ENCODE data around the gene ITFG2. TPM values are rescaled to one million over a fixed set of nuclear protein-coding genes. Genes with fewer than 3 reads are reported as not detected.
"Not testable (repeated sequence)": the region's sequence is repeated elsewhere in the genome, so short reads cannot be mapped to it uniquely, and the experiment has no call there.

The ITFG2 gene
- total and polyA plus RNA-seq, 7 donors = 11.6 to 31.9 (median 25.2) TPM

- intact Hi-C loops (cut with DNase I) = no loop called here
- 64 to 69% methylated on average over 10 of the region's 10 CpGs for WGBS, 2 donors
These were observed 44.1 kb upstream of the ITFG2 start for GRCh38 chr12:2768224-2768961.

DNA sequence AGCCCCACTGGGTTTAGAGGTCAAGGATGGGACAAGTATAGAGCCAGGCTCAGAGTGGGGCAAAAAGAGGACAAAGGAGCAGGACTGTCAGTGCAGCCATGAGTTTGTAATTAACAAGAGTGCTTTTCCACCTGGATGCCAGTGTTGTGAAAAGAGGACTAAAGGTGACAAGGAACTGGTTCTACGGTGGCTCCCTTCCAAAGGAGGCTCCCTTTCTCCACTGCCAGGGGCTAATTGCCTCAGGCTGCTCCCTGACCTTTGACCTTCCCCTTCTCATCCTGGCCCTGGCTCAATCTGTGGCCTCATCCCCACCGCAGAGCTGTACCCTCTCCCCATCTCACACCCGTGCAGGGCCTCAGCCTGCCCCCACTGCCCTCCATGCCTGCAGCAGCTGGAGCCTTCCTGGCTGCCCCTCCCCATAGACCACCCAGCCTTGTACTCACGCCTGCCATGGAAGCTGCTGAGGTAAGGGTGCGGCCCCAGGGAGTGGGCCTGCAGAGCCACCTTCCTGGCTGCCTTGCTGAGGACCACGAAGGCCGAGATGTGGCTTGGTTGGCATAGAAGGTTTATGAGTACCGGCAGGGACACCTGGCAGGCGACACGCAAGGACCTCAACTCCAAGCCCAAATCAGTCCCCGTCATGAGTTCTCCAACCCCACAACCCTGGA, 42.5 kb upstream of the ITFG2 start:
- no peaks in the 10 kb centered on the region for H3K27me3 ChIP-seq
- no peaks in the 10 kb centered on the region for H3K9me3 ChIP-seq
- H3K4me1 ChIP-seq = no peaks in the 10 kb centered on the region
- no peak overlapping the region for H3K4me3 ChIP-seq
- intact Hi-C loops (cut with DNase I) = no loop called here
- no peak overlapping the region for H3K27ac ChIP-seq
- DNase-seq = no peak
- no peaks in the 10 kb centered on the region for H3K36me3 ChIP-seq
- TF ChIP-seq, protein P1, sequence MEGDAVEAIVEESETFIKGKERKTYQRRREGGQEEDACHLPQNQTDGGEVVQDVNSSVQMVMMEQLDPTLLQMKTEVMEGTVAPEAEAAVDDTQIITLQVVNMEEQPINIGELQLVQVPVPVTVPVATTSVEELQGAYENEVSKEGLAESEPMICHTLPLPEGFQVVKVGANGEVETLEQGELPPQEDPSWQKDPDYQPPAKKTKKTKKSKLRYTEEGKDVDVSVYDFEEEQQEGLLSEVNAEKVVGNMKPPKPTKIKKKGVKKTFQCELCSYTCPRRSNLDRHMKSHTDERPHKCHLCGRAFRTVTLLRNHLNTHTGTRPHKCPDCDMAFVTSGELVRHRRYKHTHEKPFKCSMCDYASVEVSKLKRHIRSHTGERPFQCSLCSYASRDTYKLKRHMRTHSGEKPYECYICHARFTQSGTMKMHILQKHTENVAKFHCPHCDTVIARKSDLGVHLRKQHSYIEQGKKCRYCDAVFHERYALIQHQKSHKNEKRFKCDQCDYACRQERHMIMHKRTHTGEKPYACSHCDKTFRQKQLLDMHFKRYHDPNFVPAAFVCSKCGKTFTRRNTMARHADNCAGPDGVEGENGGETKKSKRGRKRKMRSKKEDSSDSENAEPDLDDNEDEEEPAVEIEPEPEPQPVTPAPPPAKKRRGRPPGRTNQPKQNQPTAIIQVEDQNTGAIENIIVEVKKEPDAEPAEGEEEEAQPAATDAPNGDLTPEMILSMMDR (IDR thresholded peaks at IDR 0.05) = no peak
- no peak for TF ChIP-seq POLR2A (IDR thresholded peaks at IDR 0.05)
- TF ChIP-seq POLR2AphosphoS5 (IDR thresholded peaks at IDR 0.05) = no peak
- no peak for TF ChIP-seq EP300 (IDR thresholded peaks at IDR 0.05)
- WGBS, 2 donors = 30 to 72% methylated on average over 11 of the region's 11 CpGs

More at GRCh38 chr12:2768224-2768961, 44.1 kb upstream of the ITFG2 start:
- H3K9me3 ChIP-seq = no peaks in the 10 kb centered on the region
- TF ChIP-seq POLR2A (IDR thresholded peaks at IDR 0.05) (no peak), EP300 (IDR thresholded peaks at IDR 0.05) (no peak), POLR2AphosphoS5 (IDR thresholded peaks at IDR 0.05) (no peak)
- TF ChIP-seq, protein P1 (IDR thresholded peaks at IDR 0.05) = no peak
- H3K27ac ChIP-seq = no peak overlapping the region
- no peak overlapping the region for H3K4me3 ChIP-seq
- no peaks in the 10 kb centered on the region for H3K36me3 ChIP-seq
- DNase-seq = no peak
- no peaks in the 10 kb centered on the region for H3K27me3 ChIP-seq
- H3K4me1 ChIP-seq = no peaks in the 10 kb centered on the region

GRCh38 chr12:2770544-2770943, 41.9 kb upstream of the ITFG2 start:
- H3K27me3 ChIP-seq; H3K27ac ChIP-seq; intact Hi-C loops (cut with DNase I); H3K36me3 ChIP-seq; H3K9me3 ChIP-seq; DNase-seq; H3K4me3 ChIP-seq; H3K4me1 ChIP-seq: not testable (repeated sequence)
- WGBS, 2 donors = 95 to 98% methylated on average over 3 of the region's 3 CpGs

GRCh38 chr12:2772370-2772769, 40.1 kb upstream of the ITFG2 start:
- TF ChIP-seq EP300 (IDR thresholded peaks at IDR 0.05) (no peak), POLR2A (IDR thresholded peaks at IDR 0.05) (no peak), POLR2AphosphoS5 (IDR thresholded peaks at IDR 0.05) (no peak)
- TF ChIP-seq, protein P1 (IDR thresholded peaks at IDR 0.05) = no peak
- Histone ChIP-seq H3K9me3 (no peaks in the 10 kb centered on the region), H3K4me1 (no peaks in the 10 kb centered on the region), H3K27me3 (peaks cover 0 to 4% (median 0%) of the 10 kb centered on the region in 3 donors), H3K27ac (no peak overlapping the region), H3K36me3 (no peaks in the 10 kb centered on the region), H3K4me3 (no peak overlapping the region)
- intact Hi-C loops (cut with DNase I) = no loop called here
- DNase-seq = no peak
- 71 to 84% methylated on average over 4 of the region's 4 CpGs for WGBS, 2 donors

- Histone ChIP-seq H3K4me1 (no peaks in the 10 kb centered on the region), H3K4me3 (no peak overlapping the region), H3K27me3 (peaks cover 0 to 4% (median 0%) of the 10 kb centered on the region in 3 donors), H3K27ac (no peak overlapping the region), H3K36me3 (no peaks in the 10 kb centered on the region), H3K9me3 (no peaks in the 10 kb centered on the region)
- WGBS, 2 donors = 79 to 81% methylated on average over 19 of the region's 19 CpGs
- no peak for DNase-seq
- intact Hi-C loops (cut with DNase I) = no loop called here
- TF ChIP-seq, protein P1 (IDR thresholded peaks at IDR 0.05) = no peak
- TF ChIP-seq EP300 (IDR thresholded peaks at IDR 0.05) (no peak), POLR2AphosphoS5 (IDR thresholded peaks at IDR 0.05) (no peak), POLR2A (IDR thresholded peaks at IDR 0.05) (no peak)
These were observed 39.1 kb upstream of the ITFG2 start for GRCh38 chr12:2773199-2773875.
